GM21423 (cell line): ENCODE results near the gene MAST4.
"Not testable (repeated sequence)": the region's sequence is repeated elsewhere in the genome, so short reads cannot be mapped to it uniquely, and the experiment has no call there.

Experiments
- ATAC-seq: cut with Tn5 transposase; IDR thresholded peaks from one replicate; pipeline ENCODE4 v1.9.1; 2021; ENCODE audit warnings: mild to moderate bottlenecking, moderate library complexity; ENCODE audit not compliant: unreplicated experiment

MAST4 gene

DNA sequence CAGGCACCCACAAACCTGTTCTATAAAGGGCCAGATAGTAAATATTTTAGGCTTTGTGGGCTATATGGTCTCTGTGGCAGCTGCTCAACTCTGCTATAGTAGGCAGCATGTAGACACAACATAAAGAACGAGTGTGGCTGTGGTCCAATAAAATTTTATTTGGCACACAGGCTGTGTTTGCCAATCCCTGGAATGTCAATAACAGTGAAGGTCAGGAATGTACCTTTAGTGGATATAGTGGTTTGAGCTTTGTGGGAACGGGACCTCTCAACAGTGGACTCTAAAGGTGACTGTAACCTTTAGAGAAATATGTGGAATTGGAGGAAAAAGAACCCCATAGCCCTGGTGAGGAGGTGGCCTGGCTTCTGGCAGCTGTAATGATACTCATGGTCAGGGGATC, 145.2 kb downstream of the MAST4 start:
- no peak for ATAC-seq

- no peak for ATAC-seq
Measured at GRCh38 chr5:66742083-66742895, 146.1 kb downstream of the MAST4 start.

DNA sequence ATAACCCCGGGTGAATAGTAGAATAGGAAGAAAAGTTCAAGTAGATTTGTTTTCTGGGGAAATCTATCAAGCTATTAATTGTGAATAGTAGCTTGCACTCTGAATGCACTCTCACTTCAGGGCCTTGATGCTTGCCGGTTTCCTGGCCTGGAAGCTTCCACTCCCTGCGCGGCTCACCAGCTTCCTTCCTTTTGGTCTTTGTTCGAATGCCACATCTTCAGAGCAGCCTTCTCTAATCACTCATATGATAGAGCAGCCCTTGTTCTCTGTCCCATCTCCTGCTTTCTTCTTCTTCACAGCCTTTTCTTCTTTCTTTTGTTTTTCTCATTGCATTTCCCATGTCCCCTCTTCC, 146.7 kb downstream of the MAST4 start:
- ATAC-seq = no peak

DNA sequence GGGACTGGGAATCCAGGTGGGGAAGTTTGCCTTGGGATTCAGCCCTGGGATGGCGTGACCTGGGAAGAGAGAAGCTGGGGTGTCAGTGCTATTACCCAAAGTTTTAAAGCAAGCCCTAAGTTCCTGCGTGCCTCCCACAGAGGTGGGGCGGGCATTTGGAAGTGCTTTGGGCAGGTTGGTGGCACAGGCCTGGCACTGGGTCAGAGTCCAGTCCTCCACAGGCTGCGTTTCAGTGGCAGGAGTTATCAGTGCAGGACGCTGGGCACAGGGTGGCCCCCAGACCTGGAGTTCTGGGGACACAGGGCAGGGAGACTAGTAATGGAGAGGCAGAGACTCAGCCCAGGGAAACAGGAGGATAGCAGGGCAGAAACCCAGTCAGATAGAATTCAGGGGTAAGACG, 147.2 kb downstream of the MAST4 start:
- no peak for ATAC-seq

- no peak for ATAC-seq
Measured at GRCh38 chr5:66744040-66744439, 147.8 kb downstream of the MAST4 start.

GRCh38 chr5:66745297-66745696, 149.1 kb downstream of the MAST4 start:
- ATAC-seq = no peak

DNA sequence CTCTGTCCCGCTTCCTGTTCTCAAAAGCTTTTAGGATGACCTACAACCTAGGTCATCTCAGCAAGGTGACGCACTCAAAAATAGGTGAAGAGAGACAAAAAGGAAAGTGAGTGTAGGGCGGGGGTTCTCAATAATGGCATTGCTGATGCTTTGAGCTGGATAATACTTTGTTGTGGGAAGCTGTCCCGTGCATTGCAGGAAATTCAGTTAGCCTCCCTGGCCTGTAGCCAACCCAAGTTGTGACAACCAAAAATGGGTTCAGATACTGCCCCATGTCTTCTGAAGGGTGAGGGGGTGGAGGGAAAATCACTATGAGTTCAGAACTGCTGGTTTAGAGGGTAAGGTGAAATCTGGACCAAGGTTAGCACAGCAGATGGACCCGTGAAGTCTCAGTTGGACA, 151.4 kb downstream of the MAST4 start:
- ATAC-seq = no peak

GRCh38 chr5:66752668-66753067, 156.5 kb downstream of the MAST4 start:
- not testable (repeated sequence) for ATAC-seq

DNA sequence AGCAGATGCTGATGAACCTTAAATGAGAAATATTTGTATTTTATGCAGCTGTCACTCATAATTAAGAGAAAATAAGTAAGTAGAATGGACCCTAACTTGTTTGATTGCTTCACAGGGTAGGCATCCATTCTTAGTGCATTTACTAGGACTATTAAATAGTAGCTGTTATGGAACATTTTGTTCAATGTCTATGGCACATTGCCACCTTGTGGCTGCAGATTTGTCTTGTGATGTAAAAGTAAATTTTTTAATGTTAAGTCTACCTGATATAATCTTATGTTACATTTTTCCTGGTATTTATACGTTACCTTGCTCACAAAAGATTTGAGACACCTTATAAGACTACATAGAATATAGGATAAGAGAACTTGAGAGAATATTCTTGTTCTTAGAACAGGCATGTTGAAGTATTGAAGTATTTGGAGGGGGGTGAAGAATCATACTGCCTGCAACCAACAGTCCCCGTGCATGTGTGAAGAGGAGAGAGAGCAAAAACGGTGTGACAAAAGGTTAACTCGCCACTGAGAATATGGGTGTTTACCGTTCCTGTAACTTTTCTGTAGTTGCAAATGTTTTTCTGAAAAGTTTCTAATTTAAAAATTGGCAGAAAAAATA, 161.1 kb downstream of the MAST4 start:
- ATAC-seq = no peak

- ATAC-seq = no peak
Measured at GRCh38 chr5:66757834-66758371, 161.7 kb downstream of the MAST4 start.

DNA sequence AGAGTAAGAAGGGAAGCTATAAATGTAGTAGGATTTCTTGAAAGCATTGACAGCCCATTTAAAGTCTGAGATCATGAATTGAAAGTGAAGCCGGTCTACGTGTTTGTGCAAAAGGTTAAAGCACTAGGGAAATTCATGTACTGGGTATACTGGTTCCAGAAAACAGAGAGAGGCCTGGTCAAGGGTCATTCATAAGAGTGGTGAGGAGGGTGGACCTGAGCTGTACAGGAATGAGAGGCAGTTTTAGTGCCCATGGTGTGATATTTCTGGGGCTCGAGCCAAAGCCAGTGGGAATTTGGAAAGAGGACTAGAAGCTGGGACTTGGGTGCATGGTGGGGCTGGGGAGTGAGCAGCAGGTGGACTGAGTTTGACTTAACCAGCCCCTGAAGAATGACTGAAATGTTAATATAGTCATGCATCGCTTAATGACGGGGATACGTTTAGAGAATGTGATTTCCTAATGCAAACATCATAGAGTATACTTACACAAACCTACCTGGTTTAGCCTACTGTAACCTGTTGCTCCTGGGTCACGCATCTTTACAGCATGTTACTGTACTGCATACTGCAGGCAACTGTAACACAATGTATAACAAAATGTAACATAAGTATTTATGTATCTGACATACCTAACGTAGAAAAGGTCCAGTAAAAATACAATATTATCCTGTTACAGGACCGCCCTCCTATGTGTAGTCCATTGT, 173.0 kb downstream of the MAST4 start:
- ATAC-seq = no peak

DNA sequence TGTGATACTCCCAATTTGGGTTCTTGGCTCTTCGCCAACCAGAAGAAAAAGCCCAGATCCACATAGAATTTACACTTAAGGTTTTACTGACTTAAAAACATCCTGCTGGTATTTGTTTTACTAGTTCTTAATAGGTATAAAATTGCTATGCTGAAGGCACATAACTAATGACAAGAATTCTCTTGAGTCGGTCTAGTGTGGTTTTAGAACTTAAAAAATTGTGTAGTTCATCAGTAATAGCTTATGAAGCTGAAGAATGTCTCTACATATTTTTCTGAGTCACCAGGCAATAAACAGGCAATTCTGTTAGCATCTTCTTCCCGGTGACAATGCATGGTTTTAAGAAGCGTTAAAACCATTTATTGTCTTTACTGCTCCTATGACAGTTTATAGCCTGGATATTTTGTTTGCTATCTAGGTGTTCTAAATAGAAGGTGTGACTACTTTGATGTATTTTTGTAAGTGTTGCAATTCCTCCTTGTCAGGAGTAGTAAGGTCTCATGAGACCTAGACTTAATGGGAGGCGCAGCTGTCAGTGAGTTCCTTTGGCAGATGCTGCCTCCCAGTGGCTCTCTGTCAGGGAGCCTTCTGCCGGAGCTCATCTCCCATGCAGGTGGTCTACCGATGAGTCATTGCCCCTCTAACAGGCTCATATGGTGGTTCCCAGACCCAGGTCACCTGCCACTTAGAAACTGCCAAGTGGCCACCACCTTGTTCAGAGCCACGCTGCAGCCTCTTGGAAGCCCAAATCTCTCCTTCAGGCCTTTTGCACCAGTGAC, 173.8 kb downstream of the MAST4 start:
- no peak for ATAC-seq

GRCh38 chr5:66777868-66778267, 181.7 kb downstream of the MAST4 start:
- no peak for ATAC-seq

- no peak for ATAC-seq
Measured at GRCh38 chr5:66779528-66779927, 183.3 kb downstream of the MAST4 start.

DNA sequence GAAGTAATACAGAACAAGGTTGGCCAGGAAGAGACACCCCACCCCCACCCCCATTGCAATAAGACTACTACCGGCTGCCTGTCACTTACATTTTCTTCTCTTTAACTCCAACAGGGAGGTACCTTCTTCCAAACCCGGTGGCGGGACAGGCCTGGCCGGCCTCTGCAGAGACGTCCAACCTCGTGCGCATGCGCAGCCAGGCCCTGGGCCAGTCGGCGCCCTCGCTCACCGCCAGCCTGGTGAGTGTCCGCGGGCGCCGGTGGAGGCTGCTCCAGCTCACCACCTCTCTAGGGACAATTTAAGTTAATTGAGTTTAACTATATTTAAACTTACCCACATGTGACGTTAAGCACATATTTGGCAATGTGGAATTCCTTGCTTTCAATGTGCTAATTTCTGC, 192.4 kb downstream of the MAST4 start:
- no peak for ATAC-seq

- no peak for ATAC-seq
Measured at GRCh38 chr5:66789434-66789833, 193.2 kb downstream of the MAST4 start.

DNA sequence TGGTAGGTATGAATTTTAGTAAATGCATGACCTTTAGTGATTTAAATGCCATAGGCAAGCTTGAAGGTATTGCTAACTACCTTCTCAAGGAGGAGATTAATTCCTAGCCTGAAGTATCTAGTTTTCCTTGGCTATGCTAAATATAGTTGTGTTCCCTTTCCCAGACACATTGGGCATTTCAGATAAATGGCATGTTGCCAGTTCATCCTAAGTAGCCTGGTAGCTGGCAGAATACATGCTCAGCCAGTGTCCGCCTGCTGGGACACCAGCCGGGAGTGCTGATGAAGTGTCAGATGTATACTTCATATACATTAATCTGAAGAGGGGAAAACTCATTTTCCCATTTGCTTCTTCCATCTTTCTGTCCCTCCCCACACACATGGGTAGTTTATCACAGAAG, 196.9 kb downstream of the MAST4 start:
- no peak for ATAC-seq

GRCh38 chr5:66795682-66796081, 199.5 kb downstream of the MAST4 start:
- no peak for ATAC-seq

DNA sequence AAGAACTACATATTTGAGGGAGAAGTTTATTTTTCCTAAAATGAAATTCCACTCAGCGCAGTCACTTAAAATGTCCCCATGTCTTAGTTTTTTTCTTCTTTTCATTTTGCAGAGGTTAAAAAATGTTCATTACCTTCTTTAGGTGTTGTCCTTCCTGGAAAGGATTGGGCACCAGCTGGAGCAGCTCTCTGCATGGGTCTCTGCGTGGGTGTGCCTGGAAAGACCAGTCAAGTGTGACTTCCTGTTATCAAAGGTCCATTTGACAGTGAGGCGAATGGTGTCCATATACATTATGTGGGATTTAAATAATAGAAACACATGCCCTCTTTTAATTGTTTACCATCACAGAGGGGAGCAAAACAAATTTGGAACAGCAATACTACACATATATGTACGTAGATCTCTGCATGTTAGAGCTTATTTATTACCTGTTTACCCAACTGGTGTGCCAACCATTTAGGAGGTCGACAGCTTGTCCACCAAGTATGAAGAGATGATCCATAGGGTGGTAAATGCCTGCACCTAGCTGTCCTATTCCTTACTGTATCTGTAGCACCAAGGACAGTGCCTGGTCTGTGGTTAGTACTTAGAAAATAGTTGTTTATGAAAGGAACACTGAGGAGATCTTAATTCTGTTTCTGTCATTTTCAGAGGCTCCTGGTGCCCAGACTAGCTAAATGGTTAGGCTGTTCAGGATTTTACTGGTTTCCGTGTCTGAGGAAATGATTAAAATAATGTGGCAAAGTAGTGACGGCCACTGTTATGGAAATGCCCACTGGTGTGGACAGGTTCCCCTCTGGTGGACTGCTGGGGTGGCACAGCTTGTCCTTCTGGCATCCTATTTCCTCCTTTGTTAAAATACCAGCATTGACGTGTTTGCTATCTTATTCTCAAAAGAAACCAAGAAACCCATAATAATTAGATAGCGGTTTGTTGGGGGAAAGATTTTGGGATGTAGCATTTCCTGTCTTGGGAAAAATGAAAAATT, 200.4 kb downstream of the MAST4 start:
- no peak for ATAC-seq

- ATAC-seq = no peak
Measured at GRCh38 chr5:66802941-66803340, 206.7 kb downstream of the MAST4 start.
